Parathyroid adenoma (tissue), 2 donors: ENCODE measurements around the gene PGLYRP4.

Source experiments
- H2AFZ ChIP-seq: fragments of 300-600 bp; sonication (generic); one replicate; pipeline ENCODE4 v1.7.0; 2017; ENCODE audit warnings: antibody characterized with exemption, mild to moderate bottlenecking
- H3K27ac ChIP-seq: fragments of 300-600 bp; sonication (generic); one replicate; pipeline ENCODE4 v1.7.0; 2017
- H3K27me3 ChIP-seq: fragments of 300-600 bp; sonication (generic); one replicate; pipeline ENCODE4 v1.7.0; 2017; ENCODE audit warnings: low read length; ENCODE audit not compliant: control insufficient read depth, insufficient read depth
- H3K36me3 ChIP-seq: fragments of 300-600 bp; sonication (generic); one replicate; pipeline ENCODE4 v1.7.0; 2017; ENCODE audit warnings: low read length; ENCODE audit not compliant: control insufficient read depth, insufficient read depth
- H3K4me1 ChIP-seq: fragments of 300-600 bp; sonication (generic); one replicate; pipeline ENCODE4 v1.7.0; 2017; ENCODE audit warnings: control low read depth
- H3K4me2 ChIP-seq: fragments of 300-600 bp; sonication (generic); one replicate; pipeline ENCODE4 v1.7.0; 2017; ENCODE audit warnings: low read length
- H3K4me3 ChIP-seq: fragments of 300-600 bp; sonication (generic); one replicate; pipeline ENCODE4 v1.7.0; 2017; ENCODE audit warnings: low read depth, low read length
- H3K79me2 ChIP-seq: fragments of 300-600 bp; sonication (generic); one replicate; pipeline ENCODE4 v1.7.0; 2017; ENCODE audit warnings: control low read depth
- H3K9ac ChIP-seq: fragments of 300-600 bp; sonication (generic); one replicate; pipeline ENCODE4 v1.7.0; 2017; ENCODE audit warnings: mild to moderate bottlenecking
- H3K9me3 ChIP-seq: fragments of 300-600 bp; sonication (generic); one replicate; pipeline ENCODE4 v1.7.0; 2017; ENCODE audit warnings: low read length; ENCODE audit not compliant: control insufficient read depth
- CTCF ChIP-seq: fragments of 300-600 bp; sonication (generic); IDR thresholded peaks from one replicate; pipeline ENCODE4 v1.7.0; 2017; ENCODE audit warnings: antibody characterized with exemption, mild to moderate bottlenecking
- donor health status: primary hyperparathyroidism.

Gene PGLYRP4

GRCh38 chr1:153361480-153362109, 13.0 kb upstream of the PGLYRP4 start:
- H3K27me3 ChIP-seq = no peaks in the 10 kb centered on the region
- H3K9me3 ChIP-seq = no peaks in the 10 kb centered on the region
- H3K4me1 ChIP-seq = no peaks in the 10 kb centered on the region
- TF ChIP-seq CTCF = no peak
- H3K79me2 ChIP-seq = no peaks in the 10 kb centered on the region
- H2AFZ ChIP-seq = no peak overlapping the region
- no peak overlapping the region for H3K4me2 ChIP-seq
- no peak overlapping the region for H3K9ac ChIP-seq
- H3K4me3 ChIP-seq = no peak overlapping the region
- H3K36me3 ChIP-seq = no peaks in the 10 kb centered on the region
- no peak overlapping the region for H3K27ac ChIP-seq

- Histone ChIP-seq H3K27me3 (no peaks in the 10 kb centered on the region), H2AFZ (no peak overlapping the region), H3K79me2 (no peaks in the 10 kb centered on the region), H3K4me1 (no peaks in the 10 kb centered on the region), H3K4me2 (no peak overlapping the region), H3K27ac (no peak overlapping the region), H3K9ac (no peak overlapping the region), H3K36me3 (no peaks in the 10 kb centered on the region), H3K9me3 (no peaks in the 10 kb centered on the region), H3K4me3 (no peak overlapping the region)
- no peak for TF ChIP-seq CTCF
These were observed 12.2 kb upstream of the PGLYRP4 start for GRCh38 chr1:153360592-153361479.

GRCh38 chr1:153360190-153360589, 11.5 kb upstream of the PGLYRP4 start:
- Histone ChIP-seq H3K36me3 (no peaks in the 10 kb centered on the region), H2AFZ (no peak overlapping the region), H3K79me2 (no peaks in the 10 kb centered on the region), H3K9me3 (no peaks in the 10 kb centered on the region), H3K9ac (no peak overlapping the region), H3K4me1 (no peaks in the 10 kb centered on the region), H3K27me3 (no peaks in the 10 kb centered on the region), H3K4me3 (no peak overlapping the region), H3K4me2 (no peak overlapping the region), H3K27ac (no peak overlapping the region)
- TF ChIP-seq CTCF = no peak

GRCh38 chr1:153359241-153359640, 10.6 kb upstream of the PGLYRP4 start:
- H3K9ac ChIP-seq = no peak overlapping the region

More at GRCh38 chr1:153359241-153359640, 10.6 kb upstream of the PGLYRP4 start:
- no peak overlapping the region for H3K27ac ChIP-seq
- no peak overlapping the region for H3K4me2 ChIP-seq
- no peak for TF ChIP-seq CTCF
- H3K9me3 ChIP-seq = no peaks in the 10 kb centered on the region
- H3K79me2 ChIP-seq = no peaks in the 10 kb centered on the region
- no peaks in the 10 kb centered on the region for H3K27me3 ChIP-seq
- no peaks in the 10 kb centered on the region for H3K4me1 ChIP-seq
- no peak overlapping the region for H2AFZ ChIP-seq
- no peak overlapping the region for H3K4me3 ChIP-seq
- H3K36me3 ChIP-seq = no peaks in the 10 kb centered on the region
